HG02840 (cell line): ENCODE results near the gene KAT7.

ENCODE experiments used
- ATAC-seq: cut with Tn5 transposase; IDR thresholded peaks from one replicate; pipeline ENCODE4 v1.9.1; 2021; ENCODE audit warnings: mild to moderate bottlenecking, moderate library complexity, moderate number of reproducible peaks; ENCODE audit not compliant: unreplicated experiment, low FRiP score

Gene KAT7

DNA sequence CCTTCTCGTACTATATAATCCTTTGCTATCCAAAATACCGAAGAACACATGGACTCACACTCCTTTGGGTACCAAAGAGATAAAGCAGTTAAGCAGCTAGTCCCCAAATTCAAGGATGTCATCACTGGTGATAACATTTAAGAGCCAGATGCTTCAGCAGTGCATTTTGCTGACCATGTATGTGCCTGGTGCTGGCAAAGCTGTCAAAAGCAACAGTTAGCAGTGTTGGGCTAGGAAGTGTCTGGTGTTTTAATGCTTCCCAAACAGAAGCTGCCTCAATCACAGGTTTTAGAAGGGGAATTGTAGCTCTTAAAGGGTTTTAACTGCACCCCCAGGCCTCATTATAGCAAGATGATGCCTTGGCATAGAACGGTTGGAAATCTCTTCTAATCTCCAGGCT is 29.3 kb upstream of the KAT7 start:
- no peak for ATAC-seq

GRCh38 chr17:49760296-49760695 is 28.2 kb upstream of the KAT7 start:
- no peak for ATAC-seq

- no peak for ATAC-seq
These were observed 27.4 kb upstream of the KAT7 start for GRCh38 chr17:49760932-49761558.

DNA sequence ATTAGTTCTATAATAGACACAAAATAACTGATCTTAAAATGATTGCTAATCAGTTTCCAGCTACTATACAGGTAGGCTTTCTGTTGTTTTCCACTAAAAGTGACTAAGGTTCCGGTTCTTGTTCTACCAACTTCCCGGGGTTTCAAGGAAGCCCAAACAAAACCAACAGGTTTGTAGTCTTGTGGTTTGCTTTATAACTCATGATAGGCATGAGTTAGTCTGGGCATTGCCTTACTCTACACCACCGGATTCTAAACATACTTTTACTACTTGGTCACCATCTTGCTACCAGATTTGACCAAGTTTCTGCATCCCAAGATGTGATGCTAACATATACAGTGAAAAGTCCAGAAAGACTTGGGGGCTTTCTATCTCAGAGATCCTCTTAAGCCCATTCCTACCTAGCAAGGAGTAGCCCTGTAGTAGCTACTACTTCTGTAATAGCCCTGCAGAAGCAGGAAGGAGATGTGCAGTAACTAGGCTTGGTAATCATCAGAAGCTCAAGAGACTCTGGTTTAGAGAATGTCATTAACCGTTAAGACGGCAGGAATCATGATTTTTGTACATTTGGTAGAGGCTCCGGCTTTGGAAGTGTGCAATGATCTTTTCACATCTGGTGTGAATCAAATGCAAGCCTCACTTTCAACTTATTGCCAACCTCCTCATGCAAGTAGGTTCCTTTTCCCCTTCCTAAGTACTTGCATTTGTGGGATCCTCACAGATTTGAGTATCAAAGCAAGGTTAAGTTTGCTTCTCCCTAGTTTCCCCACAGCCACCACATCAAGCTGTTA is 26.1 kb upstream of the KAT7 start:
- ATAC-seq: no peak

GRCh38 chr17:49763735-49764558 is 24.5 kb upstream of the KAT7 start, which contains the start of gene FAM117A:
Gene FAM117A (minus strand): TSS chr17:49764131. CDS start chr17:49764087, 44 bp downstream.
- ATAC-seq: peak; percentile 93

GRCh38 chr17:49764559-49765180 is 23.8 kb upstream of the KAT7 start:
- ATAC-seq: no peak

GRCh38 chr17:49766918-49767530 is 21.5 kb upstream of the KAT7 start:
- no peak for ATAC-seq

DNA sequence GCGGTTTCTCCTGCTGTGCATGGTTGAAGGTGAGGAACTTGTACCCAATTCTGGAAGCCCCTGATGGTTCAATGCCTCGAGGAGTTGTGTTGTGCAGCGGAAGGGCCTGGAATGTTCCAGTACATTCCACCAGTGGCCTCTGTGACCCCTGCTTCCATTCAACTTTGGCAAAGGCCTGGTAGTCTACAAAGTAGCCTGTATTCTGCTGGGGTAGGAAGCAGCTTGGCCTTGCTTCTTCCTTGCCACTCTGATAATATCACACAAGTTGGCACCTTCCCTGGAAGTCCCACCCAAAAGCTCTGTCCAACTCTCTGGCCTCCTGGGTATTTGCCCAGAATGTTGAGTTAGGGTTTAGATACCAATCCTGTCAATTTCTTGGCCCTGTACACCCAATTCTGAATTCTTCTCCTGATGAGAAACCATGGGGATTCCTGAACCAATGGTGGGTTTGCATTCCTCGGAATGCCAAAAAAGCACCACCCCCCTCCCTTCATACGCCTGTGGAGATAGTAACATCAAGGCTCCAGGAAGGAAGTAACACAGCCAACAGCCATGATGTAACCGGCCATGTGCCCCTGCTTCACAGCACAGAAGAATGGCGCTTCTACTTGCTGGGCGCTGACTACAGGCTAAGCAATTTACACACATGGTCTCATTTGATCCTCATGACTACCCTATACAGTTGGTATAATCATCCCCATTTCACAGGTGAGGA is 12.8 kb upstream of the KAT7 start:
- no peak for ATAC-seq

GRCh38 chr17:49776551-49777300 is 11.8 kb upstream of the KAT7 start:
- ATAC-seq: no peak

DNA sequence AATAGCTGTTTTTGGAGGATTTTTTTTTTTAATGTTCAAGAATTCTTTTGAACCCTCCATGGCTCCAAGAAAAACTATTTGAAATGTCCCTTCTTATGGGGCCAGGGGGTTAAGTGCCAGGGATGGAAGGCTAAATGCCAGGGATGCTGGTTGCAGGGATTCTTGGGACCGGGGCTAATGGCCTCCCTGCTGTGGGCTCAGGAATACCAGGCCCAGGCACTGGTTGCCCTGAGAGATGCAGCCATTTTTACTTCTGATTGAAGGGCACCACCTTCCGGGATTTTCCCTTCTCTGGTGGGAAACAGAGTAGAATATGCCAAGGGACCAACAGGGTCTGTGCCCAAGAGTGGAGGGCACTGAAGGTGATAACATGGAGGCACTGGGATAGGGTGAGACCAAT is 10.9 kb upstream of the KAT7 start:
- ATAC-seq: no peak

GRCh38 chr17:49779156-49779738 is 9.2 kb upstream of the KAT7 start:
- ATAC-seq: no peak

- no peak for ATAC-seq
These were observed 8.7 kb upstream of the KAT7 start for GRCh38 chr17:49779739-49780231.

GRCh38 chr17:49783071-49783715 is 5.3 kb upstream of the KAT7 start:
- ATAC-seq: no peak

GRCh38 chr17:49783791-49784190 is 4.7 kb upstream of the KAT7 start:
- ATAC-seq: no peak

- no peak for ATAC-seq
These were observed 3.8 kb upstream of the KAT7 start for GRCh38 chr17:49784636-49785035.

- ATAC-seq: no peak
These were observed 500 bp upstream of the KAT7 start for GRCh38 chr17:49787884-49788477.

GRCh38 chr17:49789243-49789578 is 730 bp downstream of the KAT7 start:
- ATAC-seq: no peak

DNA sequence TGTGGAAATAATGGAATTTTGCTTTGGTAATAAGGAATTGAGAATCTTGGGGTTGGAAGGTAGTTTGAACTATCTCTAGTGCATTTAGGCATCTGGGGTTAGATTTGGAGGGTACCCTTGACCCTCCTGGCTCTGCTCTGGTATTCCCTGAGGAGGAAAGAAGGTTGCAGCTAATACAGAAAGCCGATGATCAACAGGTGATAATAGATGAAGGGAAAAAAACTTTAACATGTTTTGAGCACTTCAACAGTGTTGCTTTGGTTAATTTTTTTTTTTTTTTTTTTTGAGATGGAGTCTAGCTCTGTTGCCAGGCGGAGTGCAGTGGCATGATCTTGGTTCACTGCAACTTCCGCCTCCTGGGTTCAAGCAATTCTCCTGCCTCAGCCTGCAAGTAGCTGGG is 4.8 kb downstream of the KAT7 start:
- no peak for ATAC-seq
